Eye (tissue), 1 donor: ENCODE results near the gene EED.
"Not testable (repeated sequence)": the region's sequence is repeated elsewhere in the genome, so short reads cannot be mapped to it uniquely, and the experiment has no call there.

Experiments
- DNase-seq: peaks from one replicate; pipeline ENCODE4 v3.0.0-alpha.2; 2015

The EED gene

DNA sequence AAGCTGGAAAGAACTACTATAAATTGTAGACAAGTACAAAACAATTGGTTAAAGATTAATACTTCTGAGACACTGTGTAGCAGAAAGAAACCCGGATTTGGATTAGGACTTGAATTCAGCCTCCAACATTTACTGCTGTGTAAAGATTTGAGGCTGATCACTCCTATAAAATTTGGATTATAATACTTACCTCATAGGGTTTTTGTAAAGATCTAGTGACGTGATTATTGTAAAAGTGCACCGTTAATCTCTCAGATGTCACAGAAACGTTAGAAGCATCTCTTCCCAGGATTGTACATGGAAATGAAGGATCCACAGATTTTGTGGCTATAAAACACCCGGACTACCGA, 57.2 kb downstream of the EED start:
- DNase-seq, result no peak

DNA sequence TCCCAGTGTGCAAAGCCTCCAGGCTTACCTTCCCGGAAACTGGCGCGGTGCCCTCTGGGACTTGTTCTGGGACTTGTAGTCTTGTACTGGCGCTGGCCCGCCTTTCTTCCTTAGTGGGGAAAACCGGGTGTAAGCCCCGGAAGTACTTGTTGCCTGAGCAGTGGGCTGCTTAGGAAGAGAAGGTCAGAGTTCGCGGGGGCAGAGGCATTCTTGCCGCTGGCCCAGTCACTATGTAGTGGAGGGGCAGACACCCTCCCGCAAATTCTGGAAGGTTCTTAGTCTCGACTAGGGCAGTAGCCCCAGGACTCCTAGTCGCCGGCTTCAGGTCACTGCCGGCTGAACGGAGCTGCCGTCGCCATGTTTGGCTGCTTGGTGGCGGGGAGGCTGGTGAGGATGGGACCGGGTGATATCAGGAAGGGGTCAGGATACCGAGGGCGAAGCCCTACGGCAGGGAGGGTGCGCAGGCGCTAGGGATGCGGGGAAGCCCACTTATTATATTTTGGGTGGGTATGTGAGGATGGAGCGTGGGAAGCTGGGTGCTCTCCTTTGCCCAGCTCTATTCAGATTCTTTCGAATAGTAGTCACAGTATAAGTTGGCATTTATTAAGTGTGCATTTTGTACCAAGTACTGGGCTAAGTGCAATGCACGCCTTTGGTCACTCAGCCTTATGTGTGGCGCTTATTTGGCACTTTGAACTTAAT, 57.7 kb downstream of the EED start, which contains the start of gene HIKESHI:
Gene HIKESHI, plus strand, starts transcription at position 149 of the 702 bp plus-strand sequence. Its CDS starts 209 bp downstream, at position 358.
- DNase-seq, result peak; percentile 99

DNA sequence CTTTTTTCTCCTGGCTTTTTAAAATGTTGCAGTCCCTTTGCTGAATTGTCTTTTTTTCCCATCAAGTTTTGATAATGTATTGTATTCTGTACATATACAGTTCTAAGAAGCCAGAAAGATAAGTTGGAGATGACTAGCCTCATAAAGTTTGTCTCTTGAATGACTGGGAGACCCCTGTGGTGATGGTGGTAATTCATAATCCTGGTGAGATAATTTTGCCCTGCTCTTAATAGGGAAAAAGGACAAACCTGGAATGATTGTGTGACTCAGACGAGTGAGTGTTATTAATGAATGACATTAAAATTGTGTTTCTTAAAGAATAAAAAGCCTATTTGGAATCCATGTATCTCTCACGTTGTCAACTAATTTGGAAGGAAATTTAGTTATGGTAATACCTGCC, 58.7 kb downstream of the EED start:
- DNase-seq, result no peak

DNA sequence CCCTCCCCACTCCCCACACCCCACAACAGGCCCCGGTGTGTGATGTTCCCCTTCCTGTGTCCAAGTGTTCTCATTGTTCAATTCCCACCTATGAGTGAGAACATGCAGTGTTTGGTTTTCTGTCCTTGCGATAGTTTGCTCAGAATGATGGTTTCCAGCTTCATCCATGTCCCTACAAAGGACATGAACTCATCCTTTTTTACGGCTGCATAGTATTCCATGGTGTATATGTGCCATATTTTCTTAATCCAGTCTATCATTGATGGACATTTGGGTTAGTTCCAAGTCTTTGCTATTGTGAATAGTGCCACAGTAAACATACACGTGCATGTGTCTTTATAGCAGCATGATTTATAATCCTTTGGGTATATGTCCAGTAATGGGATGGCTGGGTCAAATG, 64.2 kb downstream of the EED start:
- DNase-seq, result not testable (repeated sequence)

DNA sequence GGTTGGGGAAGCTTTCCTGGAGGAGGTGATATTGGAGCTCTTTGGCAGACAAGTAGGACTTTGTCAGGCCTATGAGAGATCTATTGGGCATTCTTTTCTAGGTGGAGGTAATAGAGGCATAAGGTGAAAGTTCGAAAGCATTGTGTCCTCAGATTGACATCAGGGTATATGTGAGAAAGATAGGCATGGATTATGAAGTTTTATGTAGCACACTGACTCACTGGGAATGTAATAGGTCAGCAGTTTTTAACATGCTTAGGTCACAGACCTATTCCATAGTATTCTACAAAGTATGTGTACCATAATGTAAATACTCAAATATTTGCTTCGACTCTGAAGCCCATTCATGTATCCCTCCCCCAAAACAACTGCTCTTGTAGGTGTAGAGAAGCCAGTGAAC, 69.2 kb downstream of the EED start:
- no peak for DNase-seq

DNA sequence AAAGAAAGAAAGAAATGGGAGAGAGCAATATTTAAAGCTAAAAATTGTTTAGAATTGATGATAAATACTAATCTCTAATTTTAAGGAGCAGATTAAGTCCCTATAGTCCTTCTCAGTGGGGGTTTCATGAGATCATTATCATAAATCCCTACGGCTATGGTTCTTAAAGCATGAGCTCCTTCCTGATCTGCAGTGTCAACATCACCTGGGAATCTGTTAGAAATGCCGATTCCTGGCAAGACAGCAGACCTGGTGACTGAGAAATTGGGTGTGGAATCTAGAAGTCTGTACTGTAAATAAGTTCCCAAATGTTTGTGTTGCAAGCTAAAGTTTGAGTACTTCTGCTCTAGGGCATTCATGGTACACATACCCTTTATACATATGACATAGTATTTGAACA, 70.1 kb downstream of the EED start:
- no peak for DNase-seq
